ENCODE measurements around the gene RAP1GAP.

Gene RAP1GAP

DNA sequence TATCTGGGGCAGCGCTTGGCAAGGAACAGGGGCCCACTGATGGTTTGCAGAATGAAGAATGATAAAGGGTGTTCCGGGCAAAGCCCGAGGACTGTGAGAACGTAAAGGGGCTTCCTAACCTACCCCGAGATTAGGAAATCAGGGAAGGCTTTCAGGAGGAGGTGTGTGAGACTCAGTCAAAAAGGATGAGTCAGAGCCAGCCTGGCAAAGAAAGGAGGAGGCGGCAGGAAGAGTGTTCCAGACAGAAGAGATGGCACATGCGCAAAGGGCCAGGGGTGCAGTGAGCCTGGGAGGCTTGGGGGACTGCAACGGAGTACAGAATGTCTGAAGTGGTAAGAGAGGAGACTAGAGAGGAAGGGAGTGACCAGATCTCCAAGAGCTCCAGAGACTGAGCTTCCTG, 70.3 kb downstream of the RAP1GAP start:
- H3K36me3 ChIP-seq (ENCODE audit: insufficient read depth, low read length) = no peaks in the 10 kb centered on the region
- peaks cover 3 to 22% of the 10 kb centered on the region in 2 donors for H3K27me3 ChIP-seq (ENCODE audit: control insufficient read depth in 1 of 2, insufficient read depth in 2 of 2, low read length in 2 of 2)
- no peak overlapping the region for H3K9ac ChIP-seq (ENCODE audit: low read length)
- H3K27ac ChIP-seq (ENCODE audit: low read depth, low read length) = no peak overlapping the region
- H3K9me3 ChIP-seq (ENCODE audit: low read length) = no peaks in the 10 kb centered on the region
- no peak overlapping the region for H3K4me3 ChIP-seq (ENCODE audit: low read depth in 1 of 2, low read length in 2 of 2)
- H3K4me1 ChIP-seq (ENCODE audit: insufficient read depth, low read length) = no peaks in the 10 kb centered on the region

DNA sequence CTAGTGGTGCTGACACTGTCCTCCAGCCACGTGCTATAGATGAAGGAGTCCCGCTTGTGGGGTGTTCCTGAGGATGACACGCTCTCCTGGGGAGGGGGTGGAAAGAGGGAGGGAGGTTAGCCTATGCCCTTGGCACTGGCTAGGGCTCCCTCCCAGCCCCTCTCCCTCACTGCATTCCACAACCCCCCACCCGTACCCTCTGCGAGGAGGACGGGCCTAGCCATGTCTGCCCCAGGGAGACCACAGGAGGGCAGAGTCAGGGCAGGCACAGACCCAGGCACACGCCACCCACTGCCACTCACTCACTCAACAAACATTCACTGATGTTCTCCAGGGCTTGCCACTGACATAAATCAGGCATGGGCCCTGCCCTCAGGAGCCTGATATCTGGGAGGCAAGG, 70.7 kb downstream of the RAP1GAP start:
- Histone ChIP-seq H3K27me3 (ENCODE audit: control insufficient read depth in 1 of 2, insufficient read depth in 2 of 2, low read length in 2 of 2) (peaks cover 3 to 22% of the 10 kb centered on the region in 2 donors), H3K9ac (ENCODE audit: low read length) (no peak overlapping the region), H3K4me1 (ENCODE audit: insufficient read depth, low read length) (no peaks in the 10 kb centered on the region), H3K36me3 (ENCODE audit: insufficient read depth, low read length) (no peaks in the 10 kb centered on the region), H3K4me3 (ENCODE audit: low read depth in 1 of 2, low read length in 2 of 2) (no peak overlapping the region), H3K9me3 (ENCODE audit: low read length) (no peaks in the 10 kb centered on the region), H3K27ac (ENCODE audit: low read depth, low read length) (no peak overlapping the region)

GRCh38 chr1:21597753-21598152, 71.4 kb downstream of the RAP1GAP start:
- Histone ChIP-seq H3K36me3 (ENCODE audit: insufficient read depth, low read length) (no peaks in the 10 kb centered on the region), H3K27me3 (ENCODE audit: control insufficient read depth in 1 of 2, insufficient read depth in 2 of 2, low read length in 2 of 2) (peaks cover 3 to 20% of the 10 kb centered on the region in 2 donors), H3K9ac (ENCODE audit: low read length) (no peak overlapping the region), H3K27ac (ENCODE audit: low read depth, low read length) (no peak overlapping the region), H3K4me3 (ENCODE audit: low read depth in 1 of 2, low read length in 2 of 2) (no peak overlapping the region), H3K4me1 (ENCODE audit: insufficient read depth, low read length) (no peaks in the 10 kb centered on the region), H3K9me3 (ENCODE audit: low read length) (no peaks in the 10 kb centered on the region)

DNA sequence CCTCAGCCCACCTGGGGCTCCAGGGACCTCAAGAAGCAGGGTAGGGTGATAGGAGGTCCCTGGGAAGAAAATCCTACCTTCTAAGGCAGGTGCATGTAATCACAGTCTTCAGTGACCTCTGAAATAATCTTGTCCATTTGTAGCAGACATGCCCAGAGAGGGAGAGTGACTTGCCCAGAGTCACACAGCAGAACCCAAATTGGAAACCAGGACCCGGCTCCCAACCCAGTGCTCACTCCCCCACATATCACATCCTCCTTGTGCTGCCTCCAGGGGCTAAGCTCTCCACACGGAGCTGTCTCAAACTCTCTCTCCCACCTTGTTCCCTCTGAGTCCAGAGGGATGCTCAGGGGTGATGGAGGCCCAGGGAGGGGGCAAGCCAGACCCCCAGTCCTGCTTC, 72.5 kb downstream of the RAP1GAP start:
- Histone ChIP-seq H3K4me3 (ENCODE audit: low read depth in 1 of 2, low read length in 2 of 2) (no peak overlapping the region), H3K4me1 (ENCODE audit: insufficient read depth, low read length) (no peaks in the 10 kb centered on the region), H3K9ac (ENCODE audit: low read length) (no peak overlapping the region), H3K27me3 (ENCODE audit: control insufficient read depth in 1 of 2, insufficient read depth in 2 of 2, low read length in 2 of 2) (peaks cover 3 to 19% of the 10 kb centered on the region in 2 donors), H3K36me3 (ENCODE audit: insufficient read depth, low read length) (no peaks in the 10 kb centered on the region), H3K9me3 (ENCODE audit: low read length) (no peaks in the 10 kb centered on the region), H3K27ac (ENCODE audit: low read depth, low read length) (no peak overlapping the region)

GRCh38 chr1:21596174-21596573, 73.0 kb downstream of the RAP1GAP start:
- Histone ChIP-seq H3K27ac (ENCODE audit: low read depth, low read length) (no peak overlapping the region), H3K4me3 (ENCODE audit: low read depth in 1 of 2, low read length in 2 of 2) (no peak overlapping the region), H3K4me1 (ENCODE audit: insufficient read depth, low read length) (no peaks in the 10 kb centered on the region), H3K9ac (ENCODE audit: low read length) (no peak overlapping the region), H3K36me3 (ENCODE audit: insufficient read depth, low read length) (no peaks in the 10 kb centered on the region), H3K27me3 (ENCODE audit: control insufficient read depth in 1 of 2, insufficient read depth in 2 of 2, low read length in 2 of 2) (peaks cover 3 to 23% of the 10 kb centered on the region in 2 donors), H3K9me3 (ENCODE audit: low read length) (no peaks in the 10 kb centered on the region)

DNA sequence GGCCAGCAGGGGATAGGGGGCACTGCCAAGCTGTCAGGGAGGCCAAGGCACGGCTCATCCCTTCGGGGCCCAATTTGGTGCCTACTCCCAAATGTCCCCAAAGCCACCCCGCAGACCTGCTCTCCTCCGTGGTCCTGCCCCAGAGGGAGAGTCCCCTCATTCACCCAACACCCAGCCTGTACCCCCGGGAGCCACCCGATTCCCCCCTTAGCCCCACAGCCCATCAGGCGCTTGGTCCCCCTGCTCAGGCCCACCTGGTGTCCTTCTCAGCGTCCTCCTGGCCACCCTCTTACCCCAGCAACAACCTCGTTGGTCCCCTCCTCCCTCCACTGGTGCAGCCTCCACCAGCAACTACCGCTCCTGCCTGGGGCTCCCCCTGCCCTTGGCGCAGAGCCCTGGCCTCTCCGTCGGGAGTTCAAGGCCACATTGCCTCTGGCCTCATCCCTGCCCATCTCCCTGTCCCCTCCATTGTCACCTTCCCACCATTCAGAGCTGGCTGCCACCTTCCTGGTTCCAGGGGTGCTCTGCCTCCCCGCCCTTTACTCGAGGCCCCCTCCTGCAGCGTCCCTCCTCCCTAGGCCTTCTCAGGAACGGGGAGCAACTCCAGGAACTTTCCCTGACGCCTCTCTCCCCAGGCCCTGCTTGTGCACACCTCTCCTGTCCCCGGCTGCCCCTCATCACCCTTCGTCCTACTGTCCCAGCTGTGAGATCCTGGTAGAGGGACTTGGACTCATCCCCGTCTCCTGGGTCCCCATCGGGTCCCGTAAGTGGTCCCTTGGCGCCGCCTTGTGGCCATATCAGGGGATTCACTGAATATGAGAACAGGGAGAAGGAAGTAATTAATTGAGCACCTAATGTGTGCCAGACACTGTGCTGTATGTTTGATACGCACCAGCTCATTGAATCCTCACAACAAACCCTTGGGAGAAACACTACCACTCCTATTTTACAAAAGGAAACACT, 73.9 kb downstream of the RAP1GAP start:
- no peak overlapping the region for H3K4me3 ChIP-seq (ENCODE audit: low read depth in 1 of 2, low read length in 2 of 2)
- no peaks in the 10 kb centered on the region for H3K36me3 ChIP-seq (ENCODE audit: insufficient read depth, low read length)
- no peak overlapping the region for H3K27ac ChIP-seq (ENCODE audit: low read depth, low read length)
- H3K4me1 ChIP-seq (ENCODE audit: insufficient read depth, low read length) = no peaks in the 10 kb centered on the region
- no peak overlapping the region for H3K9ac ChIP-seq (ENCODE audit: low read length)
- H3K27me3 ChIP-seq (ENCODE audit: control insufficient read depth in 1 of 2, insufficient read depth in 2 of 2, low read length in 2 of 2) = peaks cover 3 to 27% of the 10 kb centered on the region in 2 donors
- no peaks in the 10 kb centered on the region for H3K9me3 ChIP-seq (ENCODE audit: low read length)

GRCh38 chr1:21594501-21594900, 74.7 kb downstream of the RAP1GAP start:
- Histone ChIP-seq H3K27me3 (ENCODE audit: control insufficient read depth in 1 of 2, insufficient read depth in 2 of 2, low read length in 2 of 2) (peaks cover 3 to 32% of the 10 kb centered on the region in 2 donors), H3K27ac (ENCODE audit: low read depth, low read length) (no peak overlapping the region), H3K9me3 (ENCODE audit: low read length) (no peaks in the 10 kb centered on the region), H3K4me3 (ENCODE audit: low read depth in 1 of 2, low read length in 2 of 2) (no peak overlapping the region), H3K36me3 (ENCODE audit: insufficient read depth, low read length) (no peaks in the 10 kb centered on the region), H3K4me1 (ENCODE audit: insufficient read depth, low read length) (no peaks in the 10 kb centered on the region), H3K9ac (ENCODE audit: low read length) (no peak overlapping the region)

GRCh38 chr1:21593231-21593630, 75.9 kb downstream of the RAP1GAP start:
- H3K9me3 ChIP-seq (ENCODE audit: low read length) = no peaks in the 10 kb centered on the region
- no peaks in the 10 kb centered on the region for H3K36me3 ChIP-seq (ENCODE audit: insufficient read depth, low read length)
- no peak overlapping the region for H3K27ac ChIP-seq (ENCODE audit: low read depth, low read length)
- H3K4me3 ChIP-seq (ENCODE audit: low read depth in 1 of 2, low read length in 2 of 2) = no peak overlapping the region
- H3K27me3 ChIP-seq (ENCODE audit: control insufficient read depth in 1 of 2, insufficient read depth in 2 of 2, low read length in 2 of 2) = peaks cover 3 to 38% of the 10 kb centered on the region in 2 donors
- no peaks in the 10 kb centered on the region for H3K4me1 ChIP-seq (ENCODE audit: insufficient read depth, low read length)
- no peak overlapping the region for H3K9ac ChIP-seq (ENCODE audit: low read length)

GRCh38 chr1:21592086-21592865, 76.9 kb downstream of the RAP1GAP start:
- H3K36me3 ChIP-seq (ENCODE audit: insufficient read depth, low read length) = no peaks in the 10 kb centered on the region
- no peaks in the 10 kb centered on the region for H3K4me1 ChIP-seq (ENCODE audit: insufficient read depth, low read length)
- H3K27me3 ChIP-seq (ENCODE audit: control insufficient read depth in 1 of 2, insufficient read depth in 2 of 2, low read length in 2 of 2) = peaks cover 3 to 38% of the 10 kb centered on the region in 2 donors
- H3K9ac ChIP-seq (ENCODE audit: low read length) = no peak overlapping the region
- H3K9me3 ChIP-seq (ENCODE audit: low read length) = no peaks in the 10 kb centered on the region
- no peak overlapping the region for H3K4me3 ChIP-seq (ENCODE audit: low read depth in 1 of 2, low read length in 2 of 2)
- no peak overlapping the region for H3K27ac ChIP-seq (ENCODE audit: low read depth, low read length)

GRCh38 chr1:21590934-21591333, 78.2 kb downstream of the RAP1GAP start:
- H3K36me3 ChIP-seq (ENCODE audit: insufficient read depth, low read length) = no peaks in the 10 kb centered on the region
- no peak overlapping the region for H3K27ac ChIP-seq (ENCODE audit: low read depth, low read length)
- peaks cover 0 to 32% of the 10 kb centered on the region in 2 donors for H3K27me3 ChIP-seq (ENCODE audit: control insufficient read depth in 1 of 2, insufficient read depth in 2 of 2, low read length in 2 of 2)
- H3K9ac ChIP-seq (ENCODE audit: low read length) = no peak overlapping the region
- no peak overlapping the region for H3K4me3 ChIP-seq (ENCODE audit: low read depth in 1 of 2, low read length in 2 of 2)
- H3K9me3 ChIP-seq (ENCODE audit: low read length) = no peaks in the 10 kb centered on the region
- H3K4me1 ChIP-seq (ENCODE audit: insufficient read depth, low read length) = no peaks in the 10 kb centered on the region

DNA sequence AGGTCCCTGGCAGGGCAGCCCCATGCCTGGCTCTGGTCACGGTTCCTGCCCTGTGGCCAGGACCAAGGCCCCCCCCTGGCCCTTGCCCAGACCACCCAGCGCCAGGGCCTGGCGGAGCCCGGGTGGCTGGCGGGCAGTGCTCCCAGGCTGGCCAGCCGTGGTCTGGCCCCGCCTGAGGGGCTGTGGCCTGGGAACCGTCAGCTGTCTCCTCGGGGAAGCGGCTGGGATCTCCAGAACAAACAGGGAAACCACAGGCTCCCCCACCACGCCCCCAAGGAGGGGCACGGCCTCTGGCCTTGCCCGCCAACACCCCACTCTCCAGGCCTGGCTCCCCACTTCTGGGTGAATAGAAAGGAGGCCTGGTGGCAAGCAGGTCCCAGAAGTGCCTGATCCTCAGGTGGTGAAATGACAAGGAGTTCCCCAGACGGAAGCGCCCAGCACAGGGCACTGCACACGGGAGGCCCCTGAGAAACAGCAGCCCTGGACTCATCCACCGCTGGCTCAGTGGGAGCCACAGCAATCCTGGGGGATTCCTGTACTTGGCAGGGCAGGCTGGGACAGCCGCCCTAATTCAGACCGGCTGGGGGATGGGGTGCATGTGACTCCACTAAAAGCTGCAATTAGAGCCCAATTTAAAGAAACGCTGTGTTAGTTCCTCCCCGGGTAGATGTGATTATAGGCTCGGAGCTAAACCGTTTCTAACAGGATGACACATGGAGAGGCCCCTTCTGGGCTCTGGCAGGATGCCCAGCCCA, 78.9 kb downstream of the RAP1GAP start:
- H3K9me3 ChIP-seq (ENCODE audit: low read length) = no peaks in the 10 kb centered on the region
- no peak overlapping the region for H3K4me3 ChIP-seq (ENCODE audit: low read depth in 1 of 2, low read length in 2 of 2)
- H3K9ac ChIP-seq (ENCODE audit: low read length) = no peak overlapping the region
- H3K4me1 ChIP-seq (ENCODE audit: insufficient read depth, low read length) = no peaks in the 10 kb centered on the region
- H3K36me3 ChIP-seq (ENCODE audit: insufficient read depth, low read length) = no peaks in the 10 kb centered on the region
- no peak overlapping the region for H3K27ac ChIP-seq (ENCODE audit: low read depth, low read length)
- peaks cover 0 to 30% of the 10 kb centered on the region in 2 donors for H3K27me3 ChIP-seq (ENCODE audit: control insufficient read depth in 1 of 2, insufficient read depth in 2 of 2, low read length in 2 of 2)

Measured in muscle layer of colon (tissue), 2 donors.